Kidney epithelial cell (primary cell): ENCODE data around the gene ZNF597. TPM values are rescaled to one million over a fixed set of nuclear protein-coding genes. Genes with fewer than 3 reads are reported as not detected.

Experiments used
- DNase-seq: peaks from one replicate; pipeline ENCODE4 v3.0.0-alpha.2; 2010; ENCODE audit warnings: low read depth
- H3K27me3 ChIP-seq: 2 replicates; pipeline ENCODE4 v1.6.0; 2011; ENCODE audit warnings: low read length; ENCODE audit not compliant: control insufficient read depth, insufficient read depth
- H3K36me3 ChIP-seq: 2 replicates; pipeline ENCODE4 v1.5.1; 2011; ENCODE audit warnings: low read length; ENCODE audit not compliant: control insufficient read depth, insufficient read depth
- H3K4me3 ChIP-seq: 2 replicates; pipeline ENCODE4 v1.5.1; 2011; ENCODE audit warnings: low read depth, mild to moderate bottlenecking, control low read depth, low read length
- CTCF ChIP-seq: IDR thresholded peaks from 2 replicates; pipeline ENCODE4 v1.5.1; 2011; ENCODE audit warnings: mild to moderate bottlenecking, moderate library complexity, low read length, control low read depth, inconsistent platforms; ENCODE audit not compliant: insufficient read depth, poor library complexity, severe bottlenecking
- total RNA-seq: library from RNA; depleted of rRNA; stranded (reverse); fragments of >200 nt; gene quantifications from 2 replicates; pipeline ENCODE4 v1.2.3, GENCODE V29; 2015

Gene ZNF597
- total RNA-seq, 1 donor from 2014 or later: 1.7 TPM

GRCh38 chr16:3465301-3465700 lies 22.0 kb upstream of the ZNF597 start:
- H3K36me3 ChIP-seq: no peaks in the 10 kb centered on the region
- no peak for DNase-seq
- TF ChIP-seq CTCF: no peak
- no peak overlapping the region for H3K4me3 ChIP-seq
- no peaks in the 10 kb centered on the region for H3K27me3 ChIP-seq

DNA sequence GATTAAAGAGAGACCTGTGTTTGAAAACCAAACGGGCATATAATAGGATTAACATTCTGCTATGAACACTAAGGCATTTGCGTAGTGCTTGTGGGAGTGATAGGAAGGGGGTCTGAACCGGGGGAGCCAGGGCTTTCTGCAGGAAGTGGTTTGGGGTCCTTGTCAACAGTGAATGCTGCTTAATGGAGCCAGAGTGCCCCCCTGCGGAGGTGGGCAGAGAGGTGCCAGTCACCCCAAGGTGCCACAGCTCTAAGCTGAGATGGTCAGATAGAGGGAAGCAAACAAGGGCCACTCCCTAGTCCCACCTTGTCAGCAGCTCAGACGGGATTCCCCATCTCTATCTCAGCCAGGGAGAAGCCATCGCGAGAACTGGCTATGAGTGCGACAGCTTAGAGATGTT lies 17.8 kb upstream of the ZNF597 start:
- no peak for DNase-seq
- Histone ChIP-seq H3K27me3 (no peaks in the 10 kb centered on the region), H3K36me3 (no peaks in the 10 kb centered on the region), H3K4me3 (no peak overlapping the region)
- TF ChIP-seq CTCF: no peak

DNA sequence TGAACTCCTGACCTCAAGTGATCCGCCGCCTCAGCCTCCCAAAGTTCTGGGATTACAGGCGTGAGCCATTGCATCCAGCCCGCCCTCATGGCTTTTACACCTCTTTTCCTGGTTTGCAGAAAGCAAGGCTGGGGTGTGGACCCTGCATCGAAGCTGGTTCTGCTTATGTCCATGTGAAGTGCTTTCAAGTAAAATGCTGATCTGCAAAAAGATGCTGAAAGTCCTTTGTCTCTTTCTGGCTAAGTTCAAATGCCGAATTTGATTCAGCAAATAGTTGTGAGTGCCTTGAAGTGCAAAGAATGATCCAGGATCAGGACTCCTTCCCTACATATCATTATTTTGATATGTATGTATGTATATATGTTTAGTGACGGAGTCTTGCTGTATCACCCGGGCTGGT lies 17.3 kb upstream of the ZNF597 start:
- H3K4me3 ChIP-seq: no peak overlapping the region
- no peaks in the 10 kb centered on the region for H3K36me3 ChIP-seq
- no peak for DNase-seq
- no peak for TF ChIP-seq CTCF
- H3K27me3 ChIP-seq: no peaks in the 10 kb centered on the region

- no peak for TF ChIP-seq CTCF
- DNase-seq: no peak
- no peaks in the 10 kb centered on the region for H3K36me3 ChIP-seq
- no peak overlapping the region for H3K4me3 ChIP-seq
- H3K27me3 ChIP-seq: no peaks in the 10 kb centered on the region
Observed at GRCh38 chr16:3460121-3460520, 16.8 kb upstream of the ZNF597 start.

DNA sequence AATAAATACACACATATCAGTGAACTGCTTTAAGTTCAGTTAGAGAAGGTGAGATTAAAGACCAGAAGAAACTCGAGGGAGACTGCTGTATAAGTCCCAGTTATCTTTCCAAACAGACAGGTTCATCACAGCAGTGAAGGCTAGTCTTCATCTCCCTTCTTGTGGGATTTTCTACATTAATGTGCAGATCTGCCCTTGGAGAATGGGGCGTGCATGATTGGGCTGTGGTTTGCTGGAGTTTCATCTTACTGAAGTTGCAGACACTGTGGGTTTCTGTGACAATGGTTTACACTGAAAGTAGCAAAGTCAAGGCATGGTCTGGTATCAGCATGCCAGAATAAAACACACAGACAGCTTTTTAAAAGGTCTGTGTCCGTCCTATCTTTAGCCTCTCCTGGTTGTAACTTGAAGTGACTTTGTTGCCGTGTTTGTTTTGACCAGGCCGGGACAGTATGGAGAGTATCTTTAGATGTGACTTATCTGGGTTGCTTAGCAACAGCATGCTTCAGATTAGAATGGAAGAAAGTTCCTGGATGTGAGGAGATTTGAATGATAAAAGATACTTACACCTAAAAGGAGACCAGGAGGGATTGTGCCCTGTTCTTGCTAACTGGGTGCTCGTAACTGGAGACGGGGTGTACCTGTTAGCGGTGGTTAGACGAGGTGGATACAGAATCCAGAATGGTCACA lies 16.2 kb upstream of the ZNF597 start:
- no peak for DNase-seq
- Histone ChIP-seq H3K4me3 (peak overlapping the region; percentile 95), H3K36me3 (no peaks in the 10 kb centered on the region), H3K27me3 (no peaks in the 10 kb centered on the region)
- no peak for TF ChIP-seq CTCF

- DNase-seq: no peak
- Histone ChIP-seq H3K36me3 (no peaks in the 10 kb centered on the region), H3K4me3 (peak overlapping the region; percentile 95), H3K27me3 (no peaks in the 10 kb centered on the region)
- TF ChIP-seq CTCF: no peak
Observed at GRCh38 chr16:3458852-3459361, 15.6 kb upstream of the ZNF597 start.
